HepG2 (cell line): ENCODE data around the gene KLRC4. TPM values are rescaled to one million over a fixed set of nuclear protein-coding genes. Genes with fewer than 3 reads are reported as not detected.

Source experiments
- ATAC-seq: fragments of 200-7000 bp; cut with Tn5 transposase; 3 replicates; pipeline ENCODE4 v1.9.1; 2020; ENCODE audit warnings: mild to moderate bottlenecking, moderate library complexity
- BruUV-seq: library from RNA; stranded (reverse); fragments of 400-500 nt; replicated peaks from 2 replicates; lab custom pipeline; 2021; lab: Mats Ljungman, UMichigan
- CTCF ChIA-PET: fragments of 300-600 bp; formaldehyde crosslinking; extraction: SDS; loops from one replicate; lab custom pipeline; 2021; ENCODE audit warnings: low total read pairs, inconsistent platforms, low intra/inter-chr PET ratio; lab: Yijun Ruan, JAX
- POLR2A ChIA-PET: fragments of 350-600 bp; sonication (Branson Sonifier 250); formaldehyde crosslinking; loops from one replicate; lab custom pipeline; 2020; ENCODE audit warnings: antibody characterized with exemption, inconsistent platforms; lab: Yijun Ruan, JAX
- DNase-seq: peaks from one replicate; pipeline ENCODE4 v3.0.0-alpha.2; 2015; ENCODE audit warnings: low spot score
- FAIRE-seq: peaks from 3 replicates; lab custom pipeline; 2011; peaks lifted over from hg19 to GRCh38; lab: Jason Lieb, UNC
- H2AFZ ChIP-seq: one replicate; pipeline ENCODE4 v1.6.1; 2011; ENCODE audit warnings: low read length, inconsistent platforms
- H3K27ac ChIP-seq: fragments of 300-600 bp; 3 replicates; pipeline ENCODE4 v1.8.0; 2011; ENCODE audit warnings: mixed run types, mild to moderate bottlenecking, mixed read lengths, low read length, inconsistent platforms; ENCODE audit not compliant: insufficient read depth; ENCODE audit errors: extremely low read length
- H3K27me3 ChIP-seq, 2 experiments: fragments of 200-600 bp in 1 of 2; 2 replicates in 1 of 2; 3 replicates in 1 of 2; pipeline versions ENCODE4 v1.6.0 to v1.8.0; 2011; ENCODE audit warnings: low read length in 2 of 2, mild to moderate bottlenecking in 2 of 2, moderate library complexity in 2 of 2, inconsistent platforms in 1 of 2; ENCODE audit not compliant: insufficient read depth in 2 of 2, control insufficient read depth in 1 of 2
- H3K36me3 ChIP-seq, 2 experiments: fragments of 200-600 bp in 1 of 2; replicated peaks in 1 of 2; 2 replicates in 1 of 2; 3 replicates in 1 of 2; pipeline versions ENCODE4 v1.5.1 to v1.8.0; 2011; ENCODE audit warnings: low read length in 2 of 2, inconsistent platforms in 1 of 2; ENCODE audit not compliant: insufficient read depth in 2 of 2, control insufficient read depth in 1 of 2
- H3K4me1 ChIP-seq: 2 replicates; pipeline ENCODE4 v1.5.1; 2012; ENCODE audit warnings: low read length, inconsistent platforms; ENCODE audit not compliant: insufficient read depth
- H3K4me2 ChIP-seq: 2 replicates; pipeline ENCODE4 v1.6.0; 2011; ENCODE audit warnings: low read depth, low read length, inconsistent platforms
- H3K4me3 ChIP-seq, 3 experiments: fragments of 200-600 bp in 1 of 3; sonication (generic), shearing (Covaris generic) in 1 of 3; replicated peaks in 1 of 3; 2 replicates each; pipeline ENCODE4 v1.5.1; 2011 to 2016; ENCODE audit warnings: low read length in 3 of 3, inconsistent platforms in 2 of 3, low read depth in 2 of 3, mild to moderate bottlenecking in 2 of 3, control low read depth in 1 of 3, mixed read lengths in 1 of 3; ENCODE audit not compliant: insufficient read depth in 1 of 3
- H3K79me2 ChIP-seq: one replicate; pipeline ENCODE4 v1.6.1; 2011; ENCODE audit warnings: low read length, inconsistent platforms; ENCODE audit not compliant: insufficient read depth
- H3K9ac ChIP-seq: 2 replicates; pipeline ENCODE4 v1.6.0; 2011; ENCODE audit warnings: mild to moderate bottlenecking, low read depth, low read length, inconsistent platforms; ENCODE audit not compliant: insufficient read depth
- H3K9me3 ChIP-seq: 2 replicates; pipeline ENCODE4 v1.5.1; 2012; ENCODE audit warnings: mild to moderate bottlenecking, low read length
- H4K20me1 ChIP-seq: 2 replicates; pipeline ENCODE4 v1.6.0; 2011; ENCODE audit warnings: inconsistent platforms, mild to moderate bottlenecking, low read length, moderate library complexity; ENCODE audit not compliant: insufficient read depth
- HMGXB4 ChIP-seq, 2 experiments: sonication (generic) in 1 of 2; formaldehyde crosslinking in 1 of 2; IDR thresholded peaks; 2 replicates each; pipeline versions ENCODE4 v1.4.0 to v1.6.1; 2018 to 2020; ENCODE audit warnings: missing genetic modification reagents in 2 of 2, borderline replicate concordance in 1 of 2, low read depth in 1 of 2, mild to moderate bottlenecking in 1 of 2, missing biosample characterization in 1 of 2
- IKZF4 ChIP-seq: sonication (generic); formaldehyde crosslinking; IDR thresholded peaks from 2 replicates; pipeline ENCODE4 v1.5.1; 2020; ENCODE audit warnings: borderline replicate concordance, mild to moderate bottlenecking, low read depth, missing genetic modification reagents; ENCODE audit errors: not compliant biosample characterization
- KLF9 ChIP-seq: IDR thresholded peaks from 2 replicates; pipeline ENCODE4 v1.6.1; 2016; ENCODE audit warnings: low read depth
- NFE2L2 ChIP-seq: fragments of 150-350 bp; IDR thresholded peaks from 2 replicates; pipeline ENCODE4 v1.6.1; 2014; ENCODE audit warnings: low read length
- NR0B2 ChIP-seq: sonication (generic); formaldehyde crosslinking; IDR thresholded peaks from 2 replicates; pipeline ENCODE4 v1.4.0; 2020; ENCODE audit warnings: mild to moderate bottlenecking, missing genetic modification reagents
- PCBP1 ChIP-seq: fragments of 200-400 bp; formaldehyde crosslinking; IDR thresholded peaks from 2 replicates; pipeline ENCODE4 v1.6.1; 2017; ENCODE audit warnings: mild to moderate bottlenecking, low read depth, low read length, borderline replicate concordance
- RCOR2 ChIP-seq: IDR thresholded peaks from 2 replicates; pipeline ENCODE4 v1.6.1; 2016; ENCODE audit warnings: missing biosample characterization, missing genetic modification reagents
- TRIM22 ChIP-seq: fragments of 450-650 bp; IDR thresholded peaks from 2 replicates; pipeline ENCODE4 v1.6.1; 2017
- ZHX2 ChIP-seq, 2 experiments: sonication (generic) in 1 of 2; formaldehyde crosslinking in 1 of 2; IDR thresholded peaks; 2 replicates each; pipeline versions ENCODE4 v1.6.1 to v1.9.0; 2014 to 2022; ENCODE audit warnings: antibody characterized with exemption in 1 of 2, borderline replicate concordance in 1 of 2, inconsistent platforms in 1 of 2, low read depth in 1 of 2, missing genetic modification reagents in 1 of 2
- ZNF367 ChIP-seq: sonication (generic); formaldehyde crosslinking; IDR thresholded peaks from 2 replicates; pipeline ENCODE4 v1.4.0; 2020; ENCODE audit warnings: missing genetic modification reagents, borderline replicate concordance
- WGBS: methylation state at CpG from one replicate; pipeline ENCODE4 v1.1.6; 2017; ENCODE audit warnings: low lambda C conversion rate; 5-methylcytosine and 5-hydroxymethylcytosine counted together
- in situ Hi-C: cut with HindIII; loops from 2 replicates; pipeline ENCODE4 v1.10.0; 2017; ENCODE audit warnings: low pct_unique_long_range_greater_than_20kb; ENCODE audit not compliant: extremely low pct_ligation_motif_present
- intact Hi-C: fragments of 100-400 bp; cut with micrococcal nuclease; formaldehyde crosslinking; loops from one replicate; pipeline ENCODE4 v1.10.0; 2022; ENCODE audit not compliant: unreplicated experiment
- polyA plus RNA-seq, 8 experiments: library from polyadenylated mRNA; depleted of rRNA in 3 of 8; stranded (reverse) in 7 of 8; unstranded in 1 of 8; fragments of >200 nt; fragmentation: Illumina TruSeq in 4 of 8; extraction: Trizol in 4 of 8; gene quantifications; 2 replicates each; pipeline versions ENCODE4 v1.2.1 to v1.2.3, GENCODE V29; 2011 to 2016; ENCODE audit warnings: low read depth in 4 of 8, missing spikeins in 1 of 8, mixed read lengths in 1 of 8; ENCODE audit not compliant: insufficient read depth in 1 of 8
- total RNA-seq, 5 experiments: library from RNA; depleted of rRNA; stranded (reverse); fragments of >200 nt; fragmentation: Illumina TruSeq; extraction: Trizol; gene quantifications; 2 replicates each; pipeline ENCODE4 v1.2.3, GENCODE V29; 2016; ENCODE audit warnings: low read depth in 1 of 5
- TF ChIP-seq, protein P1 (sequence below): sonication (generic); formaldehyde crosslinking; IDR thresholded peaks from 2 replicates; pipeline ENCODE4 v1.5.1; 2020; ENCODE audit warnings: mild to moderate bottlenecking, missing genetic modification reagents

The KLRC4 gene
- total and polyA plus RNA-seq, 2 of the 13 experiments (the other 11 are each of a cell fraction or from before 2014, with no cell fraction given): 0.09 TPM; not detected in 1

DNA sequence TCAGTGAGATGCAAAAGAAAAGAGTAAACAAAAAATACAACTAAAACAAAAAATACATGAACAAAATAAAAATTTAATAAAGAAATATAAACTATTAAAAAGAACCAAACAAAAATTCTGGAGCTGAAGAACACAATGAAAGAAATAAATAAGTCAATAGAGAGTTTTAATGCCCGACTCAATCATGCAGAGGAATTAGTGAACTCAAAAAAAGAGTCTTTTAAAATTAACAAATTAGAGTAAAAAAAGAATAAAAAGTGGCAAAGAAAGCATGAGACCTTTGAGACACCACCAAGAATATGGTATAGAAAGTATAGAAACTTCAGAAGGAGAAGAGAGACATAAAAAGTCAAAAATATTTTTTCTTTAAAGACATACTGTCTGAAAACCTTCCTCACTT, 46.2 kb upstream of the KLRC4 start:
- CTCF ChIA-PET: no interaction called here
- no peak for DNase-seq
- BruUV-seq: no TSS peak
- no peak for ATAC-seq
- Histone ChIP-seq H3K4me1 (no peaks in the 10 kb centered on the region), H3K36me3 (no peaks in the 10 kb centered on the region), H3K27me3 (no peaks in the 10 kb centered on the region), H3K9ac (no peak overlapping the region), H3K27ac (no peak overlapping the region), H3K4me3 (no peak overlapping the region), H3K79me2 (no peaks in the 10 kb centered on the region), H3K9me3 (peaks cover 12% of the 10 kb centered on the region; the same call in 1 of the 2 replicates), H3K4me2 (no peak overlapping the region), H2AFZ (no peak overlapping the region), H4K20me1 (no peaks in the 10 kb centered on the region)
- POLR2A ChIA-PET: no interaction called here
- 3% methylated on average over 1 of the region's 1 CpG for WGBS
- intact Hi-C loops (no loop called here), in situ Hi-C loops (no loop called here)
- FAIRE-seq: no peak
- TF ChIP-seq KLF9 (CRISPR knock-in tag) (no peak), IKZF4 (CRISPR knock-in tag) (no peak), TRIM22 (no peak), NFE2L2 (no peak), RCOR2 (CRISPR knock-in tag) (no peak), ZHX2 (IDR thresholded peaks at IDR 0.05; ENCODE audit: low read depth) (no peak), ZHX2 (CRISPR knock-in tag; IDR thresholded peaks at IDR 0.05; ENCODE audit: borderline replicate concordance) (no peak), HMGXB4 (CRISPR knock-in tag; IDR thresholded peaks at IDR 0.05; ENCODE audit: borderline replicate concordance in 1 of 2, low read depth in 1 of 2) (no peak), NR0B2 (CRISPR knock-in tag) (no peak), ZNF367 (CRISPR knock-in tag) (no peak), PCBP1 (no peak)
- TF ChIP-seq, protein P1, sequence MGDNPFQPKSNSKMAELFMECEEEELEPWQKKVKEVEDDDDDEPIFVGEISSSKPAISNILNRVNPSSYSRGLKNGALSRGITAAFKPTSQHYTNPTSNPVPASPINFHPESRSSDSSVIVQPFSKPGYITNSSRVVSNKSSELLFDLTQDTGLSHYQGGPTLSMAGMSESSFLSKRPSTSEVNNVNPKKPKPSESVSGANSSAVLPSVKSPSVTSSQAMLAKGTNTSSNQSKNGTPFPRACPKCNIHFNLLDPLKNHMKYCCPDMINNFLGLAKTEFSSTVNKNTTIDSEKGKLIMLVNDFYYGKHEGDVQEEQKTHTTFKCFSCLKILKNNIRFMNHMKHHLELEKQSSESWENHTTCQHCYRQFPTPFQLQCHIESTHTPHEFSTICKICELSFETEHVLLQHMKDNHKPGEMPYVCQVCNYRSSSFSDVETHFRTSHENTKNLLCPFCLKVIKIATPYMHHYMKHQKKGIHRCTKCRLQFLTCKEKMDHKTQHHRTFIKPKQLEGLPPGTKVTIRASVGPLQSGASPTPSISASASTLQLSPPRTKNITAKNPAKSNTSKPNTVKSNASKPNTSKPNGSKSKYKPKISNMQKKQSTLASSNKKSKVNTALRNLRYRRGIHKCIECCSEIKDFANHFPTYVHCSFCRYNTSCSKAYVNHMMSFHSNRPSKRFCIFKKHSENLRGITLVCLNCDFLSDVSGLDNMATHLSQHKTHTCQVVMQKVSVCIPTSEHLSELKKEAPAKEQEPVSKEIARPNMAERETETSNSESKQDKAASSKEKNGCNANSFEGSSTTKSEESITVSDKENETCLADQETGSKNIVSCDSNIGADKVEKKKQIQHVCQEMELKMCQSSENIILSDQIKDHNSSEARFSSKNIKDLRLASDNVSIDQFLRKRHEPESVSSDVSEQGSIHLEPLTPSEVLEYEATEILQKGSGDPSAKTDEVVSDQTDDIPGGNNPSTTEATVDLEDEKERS (CRISPR knock-in tag): no peak
